Heart left ventricle (tissue), 16 donors: ENCODE results near the gene DDX31. TPM values are rescaled to one million over a fixed set of nuclear protein-coding genes. Genes with fewer than 3 reads are reported as not detected.

Experiments
- ATAC-seq, 4 donors: fragments of 200-7000 bp; cut with Tn5 transposase; one replicate each; pipeline ENCODE4 v1.9.1; 2020 to 2022; ENCODE audit warnings: moderate library complexity in 4 of 4, mild to moderate bottlenecking in 3 of 4, moderate number of reproducible peaks in 1 of 4
- DNase-seq, 5 donors: peaks; one replicate each; pipeline ENCODE4 v3.0.0-alpha.2; 2020
- H3K27ac ChIP-seq, 12 donors: fragments of 200-600 bp; sonication (generic) in 4 of 12; one replicate each; pipeline versions ENCODE4 v1.5.0 to v1.8.0; 2016 to 2022; ENCODE audit warnings: mild to moderate bottlenecking in 2 of 12
- H3K27me3 ChIP-seq, 9 donors: fragments of 200-600 bp; sonication (generic) in 2 of 9; one replicate each; pipeline versions ENCODE4 v1.5.1 to v1.8.0; 2016 to 2022; ENCODE audit warnings: mild to moderate bottlenecking in 3 of 9
- H3K36me3 ChIP-seq, 9 donors: fragments of 200-600 bp; sonication (generic) in 2 of 9; one replicate each; pipeline versions ENCODE4 v1.5.0 to v1.8.0; 2018 to 2022; ENCODE audit warnings: mild to moderate bottlenecking in 2 of 9
- H3K4me1 ChIP-seq, 12 donors: fragments of 200-600 bp; sonication (generic) in 4 of 12; one replicate each; pipeline versions ENCODE4 v1.5.0 to v1.8.0; 2016 to 2022; ENCODE audit warnings: mild to moderate bottlenecking in 3 of 12
- H3K4me3 ChIP-seq, 12 donors: fragments of 200-600 bp; sonication (generic) in 4 of 12; one replicate each; pipeline versions ENCODE4 v1.5.0 to v1.8.0; 2017 to 2022; ENCODE audit warnings: mild to moderate bottlenecking in 9 of 12, moderate library complexity in 4 of 12
- H3K9me3 ChIP-seq, 12 donors: fragments of 200-600 bp; sonication (generic) in 4 of 12; one replicate each; pipeline versions ENCODE4 v1.5.0 to v1.8.0; 2016 to 2022; ENCODE audit warnings: mild to moderate bottlenecking in 1 of 12
- CTCF ChIP-seq, 12 donors: fragments of 200-600 bp; sonication (generic) in 4 of 12; IDR thresholded peaks; one replicate each; pipeline versions ENCODE4 v1.5.0 to v1.8.0; 2018 to 2022; ENCODE audit warnings: antibody characterized with exemption in 12 of 12, mild to moderate bottlenecking in 5 of 12
- POLR2A ChIP-seq, 2 donors: fragments of 450-650 bp; IDR thresholded peaks; one replicate each; pipeline ENCODE4 v1.6.1; 2017; ENCODE audit warnings: antibody characterized with exemption in 2 of 2, mild to moderate bottlenecking in 2 of 2, moderate library complexity in 2 of 2
- WGBS, 4 donors: extraction: QIAGEN DNeasy Blood & Tissue Kit in 2 of 4; methylation state at CpG; one replicate each; pipeline versions ENCODE4 v1.1.5 to v1.1.7; 2013 to 2018; 5-methylcytosine and 5-hydroxymethylcytosine counted together
- intact Hi-C, 10 donors: fragments of 100-400 bp; cut with DNase I; formaldehyde crosslinking; loops; one replicate each; pipeline versions ENCODE4 v1.11.1 to v1.14.2; 2022
- polyA plus RNA-seq, 2 donors: library from polyadenylated mRNA; stranded (reverse); fragments of 200-250 nt; gene quantifications; one replicate each; pipeline ENCODE4 v1.2.3, GENCODE V29; 2013
- total RNA-seq, 9 donors: library from RNA; depleted of rRNA in 2 of 9; stranded (reverse); fragments of >200 nt in 2 of 9; fragmentation: NEBNext Ultra II Directional in 3 of 9; extraction: Animal tissue kit (Norgen Biotek cat#: 25700) in 3 of 9; gene quantifications; one replicate each; pipeline versions ENCODE4 v1.1.0 to v1.2.4, GENCODE V29; 2016 to 2023
- donor health status: ischemic (EF 13 %, LVEDD 7.1; RV severe dilation, severe dysfunction).
- donor health status: healthy with polysubstance abuse.
- donor health status: DM: no; HTN: yes; CAD: no.
- donor health status: DM: no; HTN: no; CAD: no.
- donor health status: ischemic (EF 25% LVEDD 6.9; RV normal size, moderate dysfunction).
- donor health status: ischemic (EF 25% LVEDD 5.7; RV mildly dilated, moderate dysfunction).
- donor health status: healthy.
- donor health status: DM: yes; HTN: yes; CAD: no.
- donor health status: ischemic (EF 35%, LVEDD 5.7; RV mildly dilated, moderate dysfunction).
- donor health status: nonischemic (EF 11% LVEDD 7.7; RV severe dilation, severe dysfunction).
- donor health status: DM: yes; HTN: yes; CAD: no.
- donor health status: PGD.
- donor health status: ischemic (EF 29% LVEDD 5.4; RV normal size, mild dysfunction).
- donor health status: nonischemic (EF 23%, LVEDD 6.1; RV moderate dilation, normal function).

Gene DDX31
- total and polyA plus RNA-seq, 11 donors: 2.4 to 7.0 (median 5.1) TPM

- intact Hi-C loops: no loop called here
- no peak overlapping the region for H3K27ac ChIP-seq
- H3K4me1 ChIP-seq: no peaks in the 10 kb centered on the region
- ATAC-seq: no peak
- DNase-seq: no peak
- H3K9me3 ChIP-seq: no peaks in the 10 kb centered on the region
- 80 to 92% (median 91%) methylated on average over 7 of the region's 7 CpGs for WGBS, 4 donors
- H3K27me3 ChIP-seq: no peaks in the 10 kb centered on the region
- no peak for TF ChIP-seq CTCF (IDR thresholded peaks at IDR 0.05)
- no peak for TF ChIP-seq POLR2A (IDR thresholded peaks at IDR 0.05)
- H3K4me3 ChIP-seq: no peak overlapping the region
- H3K36me3 ChIP-seq: peaks cover 0 to 89% (median 69%) of the 10 kb centered on the region in 9 donors
These were observed 42.7 kb downstream of the DDX31 start for GRCh38 chr9:132627106-132627505.

GRCh38 chr9:132626285-132626684, 43.5 kb downstream of the DDX31 start:
- no peak for ATAC-seq
- no peaks in the 10 kb centered on the region for H3K27me3 ChIP-seq
- peaks cover 0 to 87% (median 66%) of the 10 kb centered on the region in 9 donors for H3K36me3 ChIP-seq
- no peak overlapping the region for H3K27ac ChIP-seq
- H3K9me3 ChIP-seq: no peaks in the 10 kb centered on the region
- TF ChIP-seq POLR2A (IDR thresholded peaks at IDR 0.05) (no peak), CTCF (IDR thresholded peaks at IDR 0.05) (no peak)
- WGBS, 4 donors: 90 to 95% (median 91%) methylated on average over 5 of the region's 5 CpGs
- H3K4me1 ChIP-seq: no peaks in the 10 kb centered on the region
- no peak for DNase-seq
- intact Hi-C loops: no loop called here
- no peak overlapping the region for H3K4me3 ChIP-seq

GRCh38 chr9:132622159-132622558, 47.6 kb downstream of the DDX31 start:
- no peak for TF ChIP-seq POLR2A (IDR thresholded peaks at IDR 0.05)
- no peak for TF ChIP-seq CTCF (IDR thresholded peaks at IDR 0.05)
- no peaks in the 10 kb centered on the region for H3K4me1 ChIP-seq
- H3K9me3 ChIP-seq: no peaks in the 10 kb centered on the region
- DNase-seq: peak in 1 of 5 donors; percentile 35
- peaks cover 0 to 87% (median 54%) of the 10 kb centered on the region in 9 donors for H3K36me3 ChIP-seq
- 62 to 78% (median 67%) methylated on average over 5 of the region's 5 CpGs for WGBS, 4 donors
- no peak overlapping the region for H3K27ac ChIP-seq
- ATAC-seq: no peak
- H3K27me3 ChIP-seq: no peaks in the 10 kb centered on the region
- intact Hi-C loops: no loop called here
- no peak overlapping the region for H3K4me3 ChIP-seq

GRCh38 chr9:132616725-132617124, 53.1 kb downstream of the DDX31 start:
- intact Hi-C loops: no loop called here
- Histone ChIP-seq H3K27ac (no peak overlapping the region), H3K9me3 (no peaks in the 10 kb centered on the region), H3K27me3 (no peaks in the 10 kb centered on the region), H3K36me3 (peaks cover 0 to 96% (median 69%) of the 10 kb centered on the region in 9 donors), H3K4me1 (no peaks in the 10 kb centered on the region), H3K4me3 (no peak overlapping the region)
- DNase-seq (no peak), ATAC-seq (no peak)
- WGBS, 4 donors: 92 to 99% (median 94%) methylated on average over 5 of the region's 5 CpGs
- TF ChIP-seq POLR2A (IDR thresholded peaks at IDR 0.05) (no peak), CTCF (IDR thresholded peaks at IDR 0.05) (no peak)
